ENCODE measurements around the gene PRDX4. TPM values are rescaled to one million over a fixed set of nuclear protein-coding genes. Genes with fewer than 3 reads are reported as not detected.
"Not testable (repeated sequence)": the region's sequence is repeated elsewhere in the genome, so short reads cannot be mapped to it uniquely, and the experiment has no call there.

Gene PRDX4
- total and polyA plus RNA-seq, 2 donors (not counting 1 experiment from before 2014, with no cell fraction given) = 10.6 to 13.1 TPM

DNA sequence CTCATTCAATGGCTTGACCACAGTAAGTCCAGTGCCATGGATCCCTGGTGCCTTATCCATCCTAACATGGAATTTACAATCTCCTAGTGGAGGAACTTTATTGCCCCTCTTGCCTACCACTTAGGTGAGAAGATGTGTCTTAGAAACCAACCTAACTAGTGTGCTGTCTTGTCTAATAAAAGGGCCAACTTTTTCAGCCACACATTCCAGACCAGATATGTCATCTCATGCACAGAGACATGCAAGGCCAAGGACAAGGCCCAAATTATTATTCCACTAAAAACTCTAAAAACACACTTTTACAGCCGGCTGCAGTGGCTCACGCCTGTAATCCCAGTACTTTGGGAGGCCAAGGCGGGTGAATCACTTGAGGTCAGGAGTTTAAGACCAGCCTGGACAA, 10.6 kb upstream of the PRDX4 start:
- CTCF ChIA-PET = no interaction called here
- TF ChIP-seq, protein P1, sequence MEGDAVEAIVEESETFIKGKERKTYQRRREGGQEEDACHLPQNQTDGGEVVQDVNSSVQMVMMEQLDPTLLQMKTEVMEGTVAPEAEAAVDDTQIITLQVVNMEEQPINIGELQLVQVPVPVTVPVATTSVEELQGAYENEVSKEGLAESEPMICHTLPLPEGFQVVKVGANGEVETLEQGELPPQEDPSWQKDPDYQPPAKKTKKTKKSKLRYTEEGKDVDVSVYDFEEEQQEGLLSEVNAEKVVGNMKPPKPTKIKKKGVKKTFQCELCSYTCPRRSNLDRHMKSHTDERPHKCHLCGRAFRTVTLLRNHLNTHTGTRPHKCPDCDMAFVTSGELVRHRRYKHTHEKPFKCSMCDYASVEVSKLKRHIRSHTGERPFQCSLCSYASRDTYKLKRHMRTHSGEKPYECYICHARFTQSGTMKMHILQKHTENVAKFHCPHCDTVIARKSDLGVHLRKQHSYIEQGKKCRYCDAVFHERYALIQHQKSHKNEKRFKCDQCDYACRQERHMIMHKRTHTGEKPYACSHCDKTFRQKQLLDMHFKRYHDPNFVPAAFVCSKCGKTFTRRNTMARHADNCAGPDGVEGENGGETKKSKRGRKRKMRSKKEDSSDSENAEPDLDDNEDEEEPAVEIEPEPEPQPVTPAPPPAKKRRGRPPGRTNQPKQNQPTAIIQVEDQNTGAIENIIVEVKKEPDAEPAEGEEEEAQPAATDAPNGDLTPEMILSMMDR (IDR thresholded peaks at IDR 0.05) = no peak
- no peak for TF ChIP-seq EZH2 (IDR thresholded peaks at IDR 0.05; ENCODE audit: borderline replicate concordance, insufficient read depth, low read depth, low read length, poor library complexity, severe bottlenecking)
- intact Hi-C loops (cut with micrococcal nuclease) = no loop called here

DNA sequence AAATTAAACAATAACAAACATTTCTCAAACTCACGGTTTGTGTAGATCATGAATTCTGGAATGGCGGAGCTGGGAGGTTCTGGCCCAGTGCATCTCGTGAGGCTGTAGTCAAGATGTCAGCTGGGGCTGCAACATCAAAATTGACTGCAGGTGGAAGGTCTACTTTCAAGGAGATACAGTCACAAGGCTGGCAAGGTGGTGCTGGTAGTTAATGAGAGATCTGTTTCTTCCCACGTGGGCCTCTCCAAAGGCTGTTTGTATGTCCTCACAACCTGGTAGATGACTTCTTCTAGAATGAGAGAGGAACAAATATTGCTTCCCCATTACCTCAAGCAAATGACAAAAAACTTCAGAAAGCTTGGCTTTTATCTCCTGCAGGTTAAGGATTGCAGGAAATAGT, 8.0 kb upstream of the PRDX4 start:
- Histone ChIP-seq H3K27ac (ENCODE audit: low read length in 2 of 2) (no peak overlapping the region), H3K4me2 (replicated peaks; ENCODE audit: low read depth, low read length, poor library complexity, severe bottlenecking) (no peak overlapping the region), H3K36me3 (replicated peaks in 1 of 2; ENCODE audit: control extremely low read depth in 1 of 2, control insufficient read depth in 1 of 2, extremely low read depth in 1 of 2, insufficient read depth in 2 of 2, low read length in 1 of 2) (no peaks in the 10 kb centered on the region), H4K20me1 (ENCODE audit: control insufficient read depth, insufficient read depth, low read length, poor library complexity, severe bottlenecking) (no peaks in the 10 kb centered on the region), H3K4me1 (ENCODE audit: control insufficient read depth in 2 of 2, insufficient read depth in 2 of 2, low read length in 2 of 2) (peaks cover 0 to 7% of the 10 kb centered on the region in 2 donors), H3K4me3 (ENCODE audit: control extremely low read depth in 1 of 5, extremely low read depth in 1 of 5, insufficient read depth in 1 of 5, low read depth in 2 of 5, low read length in 4 of 5) (no peak overlapping the region), H3K27me3 (replicated peaks in 1 of 4; ENCODE audit: control extremely low read depth in 1 of 4, control insufficient read depth in 3 of 4, insufficient read depth in 4 of 4, low read length in 3 of 4) (no peaks in the 10 kb centered on the region), H3K9me3 (ENCODE audit: control extremely low read depth in 1 of 3, control insufficient read depth in 2 of 3, insufficient read depth in 1 of 3, low read length in 2 of 3) (no peaks in the 10 kb centered on the region), H3K79me2 (ENCODE audit: control insufficient read depth, insufficient read depth, low read length) (no peaks in the 10 kb centered on the region), H2AFZ (ENCODE audit: insufficient read depth, low read depth, low read length, poor library complexity, severe bottlenecking) (no peak overlapping the region), H3K9ac (ENCODE audit: low read length) (no peak overlapping the region)
- no peak for TF ChIP-seq EZH2 (IDR thresholded peaks at IDR 0.05; ENCODE audit: borderline replicate concordance, insufficient read depth, low read depth, low read length, poor library complexity, severe bottlenecking)
- TF ChIP-seq, protein P1 (IDR thresholded peaks at IDR 0.05) = no peak
- peaks cover 29% of the 10 kb centered on the region for H3K4me1 Mint-ChIP-seq
- CTCF ChIA-PET = no interaction called here
- no peaks in the 10 kb centered on the region for H3K9me3 Mint-ChIP-seq (ENCODE audit: insufficient read depth)
- no peak for ATAC-seq (ENCODE audit: low read depth)
- 100% methylated on average over 1 of the region's 4 CpGs for WGBS (ENCODE audit: insufficient coverage)
- intact Hi-C loops (cut with micrococcal nuclease) = no loop called here
- no peaks in the 10 kb centered on the region for H3K27me3 Mint-ChIP-seq
- H3K27ac Mint-ChIP-seq = no peak overlapping the region
- H3K4me3 Mint-ChIP-seq = no peak overlapping the region
- POLR2A ChIA-PET = no interaction called here
- no peak for DNase-seq

More for the DNA sequence above, 10.6 kb upstream of the PRDX4 start:
- H3K9me3 ChIP-seq (ENCODE audit: control extremely low read depth in 1 of 3, control insufficient read depth in 2 of 3, insufficient read depth in 1 of 3, low read length in 2 of 3) = no peaks in the 10 kb centered on the region
- H3K9me3 Mint-ChIP-seq (ENCODE audit: insufficient read depth) = no peaks in the 10 kb centered on the region
- no peaks in the 10 kb centered on the region for H3K79me2 ChIP-seq (ENCODE audit: control insufficient read depth, insufficient read depth, low read length)
- H3K4me1 ChIP-seq (ENCODE audit: control insufficient read depth in 2 of 2, insufficient read depth in 2 of 2, low read length in 2 of 2) = no peaks in the 10 kb centered on the region
- no peak overlapping the region for H3K4me2 ChIP-seq (replicated peaks; ENCODE audit: low read depth, low read length, poor library complexity, severe bottlenecking)
- no peak overlapping the region for H3K27ac ChIP-seq (ENCODE audit: low read length in 2 of 2)
- WGBS (ENCODE audit: insufficient coverage) = no CpG with 5 or more reads among the region's 3 CpGs
- H3K4me3 Mint-ChIP-seq = no peak overlapping the region
- H4K20me1 ChIP-seq (ENCODE audit: control insufficient read depth, insufficient read depth, low read length, poor library complexity, severe bottlenecking) = no peaks in the 10 kb centered on the region
- peaks cover 17% of the 10 kb centered on the region for H3K4me1 Mint-ChIP-seq
- no peak overlapping the region for H3K27ac Mint-ChIP-seq
- no peak overlapping the region for H3K9ac ChIP-seq (ENCODE audit: low read length)
- no peak for DNase-seq
- H2AFZ ChIP-seq (ENCODE audit: insufficient read depth, low read depth, low read length, poor library complexity, severe bottlenecking) = no peak overlapping the region
- no peaks in the 10 kb centered on the region for H3K36me3 ChIP-seq (replicated peaks in 1 of 2; ENCODE audit: control extremely low read depth in 1 of 2, control insufficient read depth in 1 of 2, extremely low read depth in 1 of 2, insufficient read depth in 2 of 2, low read length in 1 of 2)
- POLR2A ChIA-PET = no interaction called here
- peaks cover 0 to 4% (median 0%) of the 10 kb centered on the region in 4 experiments for H3K27me3 ChIP-seq (replicated peaks in 1 of 4; ENCODE audit: control extremely low read depth in 1 of 4, control insufficient read depth in 3 of 4, insufficient read depth in 4 of 4, low read length in 3 of 4)
- ATAC-seq (ENCODE audit: low read depth) = no peak
- H3K4me3 ChIP-seq (ENCODE audit: control extremely low read depth in 1 of 5, extremely low read depth in 1 of 5, insufficient read depth in 1 of 5, low read depth in 2 of 5, low read length in 4 of 5) = no peak overlapping the region
- no peaks in the 10 kb centered on the region for H3K27me3 Mint-ChIP-seq

DNA sequence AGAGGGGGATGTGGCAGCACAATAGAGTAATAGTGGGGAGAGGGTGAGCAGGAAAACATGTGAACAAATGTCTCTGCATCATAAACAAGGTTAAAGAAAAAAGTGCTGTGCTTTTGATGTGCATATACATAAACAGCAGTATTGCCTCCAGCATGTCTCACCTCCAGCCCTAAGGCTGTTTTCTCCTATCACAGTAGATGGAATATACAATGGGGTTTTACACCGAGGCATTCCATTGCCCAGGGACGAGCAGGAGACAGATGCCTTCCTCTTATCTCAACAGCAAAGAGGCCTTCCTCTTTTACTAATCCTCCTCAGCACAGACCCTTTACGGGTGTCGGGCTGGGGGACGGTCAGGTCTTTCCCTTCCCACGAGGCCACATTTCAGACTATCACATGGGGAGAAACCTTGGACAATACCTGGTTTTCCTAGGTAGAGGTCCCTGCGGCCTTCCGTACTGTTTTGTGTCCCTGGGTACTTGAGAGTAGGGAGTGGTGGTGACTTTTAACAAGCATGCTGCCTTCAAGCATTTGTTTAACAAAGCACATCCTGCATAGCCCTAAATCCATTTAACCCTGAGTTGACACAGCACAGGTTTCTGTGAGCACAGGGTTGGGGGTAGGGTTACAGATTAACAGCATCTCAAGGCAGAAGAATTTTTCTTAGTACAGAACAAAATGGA, 7.1 kb upstream of the PRDX4 start:
- H3K79me2 ChIP-seq (ENCODE audit: control insufficient read depth, insufficient read depth, low read length); DNase-seq; H4K20me1 ChIP-seq (ENCODE audit: control insufficient read depth, insufficient read depth, low read length, poor library complexity, severe bottlenecking); H3K27me3 Mint-ChIP-seq; H3K27ac ChIP-seq (ENCODE audit: low read length in 2 of 2); H3K9me3 Mint-ChIP-seq (ENCODE audit: insufficient read depth); H3K4me1 ChIP-seq (ENCODE audit: control insufficient read depth in 2 of 2, insufficient read depth in 2 of 2, low read length in 2 of 2); H2AFZ ChIP-seq (ENCODE audit: insufficient read depth, low read depth, low read length, poor library complexity, severe bottlenecking); H3K4me3 ChIP-seq (ENCODE audit: control extremely low read depth in 1 of 5, extremely low read depth in 1 of 5, insufficient read depth in 1 of 5, low read depth in 2 of 5, low read length in 4 of 5); ATAC-seq (ENCODE audit: low read depth); H3K9me3 ChIP-seq (ENCODE audit: control extremely low read depth in 1 of 3, control insufficient read depth in 2 of 3, insufficient read depth in 1 of 3, low read length in 2 of 3); H3K9ac ChIP-seq (ENCODE audit: low read length); POLR2A ChIA-PET; H3K27me3 ChIP-seq (replicated peaks in 1 of 4; ENCODE audit: control extremely low read depth in 1 of 4, control insufficient read depth in 3 of 4, insufficient read depth in 4 of 4, low read length in 3 of 4); H3K36me3 ChIP-seq (replicated peaks in 1 of 2; ENCODE audit: control extremely low read depth in 1 of 2, control insufficient read depth in 1 of 2, extremely low read depth in 1 of 2, insufficient read depth in 2 of 2, low read length in 1 of 2); H3K4me2 ChIP-seq (replicated peaks; ENCODE audit: low read depth, low read length, poor library complexity, severe bottlenecking): not testable (repeated sequence)
- Mint-ChIP-seq H3K27ac (peak overlapping the region; percentile 67), H3K4me3 (peak overlapping the region; percentile 47), H3K4me1 (peaks cover 29% of the 10 kb centered on the region)
- CTCF ChIA-PET = interaction anchor here (1.0 kb wide), 1 partner anchor 242 kb away, joined by 3 read pairs; no protein-coding TSS in a partner anchor
- intact Hi-C loops (cut with micrococcal nuclease) = loop anchor here (10.0 kb wide), 2 partner anchors 245 to 805 kb away; partner anchors contain the start of genes APOO, CXorf58 and PDK3
- no CpG with 5 or more reads among the region's 8 CpGs for WGBS (ENCODE audit: insufficient coverage)
